HepG2 (cell line): ENCODE results near the gene SH3D19. TPM values are rescaled to one million over a fixed set of nuclear protein-coding genes. Genes with fewer than 3 reads are reported as not detected.
A peak's percentile ranks its signal among the peaks of the same experiment; 100 is the strongest.

ENCODE experiments used
- DR1 ChIP-seq: sonication (generic); formaldehyde crosslinking; IDR thresholded peaks from 2 replicates; pipeline ENCODE4 v1.8.0; 2021; ENCODE audit warnings: mild to moderate bottlenecking, missing genetic modification reagents, inconsistent platforms
- FOXJ3 ChIP-seq: sonication (generic); formaldehyde crosslinking; IDR thresholded peaks from 2 replicates; pipeline ENCODE4 v1.4.0; 2020; ENCODE audit warnings: missing genetic modification reagents, mild to moderate bottlenecking, borderline replicate concordance
- HNRNPH1 ChIP-seq: fragments of 200-400 bp; formaldehyde crosslinking; optimal IDR thresholded peaks from 2 replicates; pipeline ENCODE3; 2017; ENCODE audit warnings: mild to moderate bottlenecking, low read depth, low read length
- KAT8 ChIP-seq: IDR thresholded peaks from 2 replicates; pipeline ENCODE4 v1.6.1; 2016; ENCODE audit warnings: missing genetic modification reagents, missing compliant biosample characterization
- NR2F1 ChIP-seq, 2 experiments: fragments of 450-650 bp in 1 of 2; formaldehyde crosslinking in 1 of 2; IDR thresholded peaks; 2 replicates each; pipeline versions ENCODE4 v1.5.0 to v1.6.1; 2016 to 2020; ENCODE audit warnings: mild to moderate bottlenecking in 1 of 2, missing compliant biosample characterization in 1 of 2, missing genetic modification reagents in 1 of 2, moderate library complexity in 1 of 2
- SMYD3 ChIP-seq: sonication (generic); formaldehyde crosslinking; IDR thresholded peaks from 2 replicates; pipeline ENCODE4 v1.8.1; 2023; ENCODE audit warnings: mild to moderate bottlenecking, missing genetic modification reagents
- ZNF33A ChIP-seq: sonication (generic); formaldehyde crosslinking; IDR thresholded peaks from 2 replicates; pipeline ENCODE4 v1.5.1; 2020; ENCODE audit warnings: missing genetic modification reagents, mild to moderate bottlenecking, moderate library complexity, borderline replicate concordance
- ZNF724P ChIP-seq: sonication (generic); formaldehyde crosslinking; IDR thresholded peaks from 2 replicates; pipeline ENCODE4 v1.8.0; 2022; ENCODE audit warnings: missing genetic modification reagents, borderline replicate concordance
- polyA plus RNA-seq, 8 experiments: library from polyadenylated mRNA; depleted of rRNA in 3 of 8; stranded (reverse) in 7 of 8; unstranded in 1 of 8; fragments of >200 nt; fragmentation: Illumina TruSeq in 4 of 8; extraction: Trizol in 4 of 8; gene quantifications; 2 replicates each; pipeline versions ENCODE4 v1.2.1 to v1.2.3, GENCODE V29; 2011 to 2016; ENCODE audit warnings: low read depth in 4 of 8, missing spikeins in 1 of 8, mixed read lengths in 1 of 8; ENCODE audit not compliant: insufficient read depth in 1 of 8
- total RNA-seq, 5 experiments: library from RNA; depleted of rRNA; stranded (reverse); fragments of >200 nt; fragmentation: Illumina TruSeq; extraction: Trizol; gene quantifications; 2 replicates each; pipeline ENCODE4 v1.2.3, GENCODE V29; 2016; ENCODE audit warnings: low read depth in 1 of 5
- TF ChIP-seq, protein P1 (sequence below), 2 experiments: sonication (generic) in 1 of 2; formaldehyde crosslinking in 1 of 2; IDR thresholded peaks; 2 replicates each; pipeline versions ENCODE4 v1.5.1 to v1.6.1; 2011 to 2020; ENCODE audit warnings: borderline replicate concordance in 1 of 2, low read depth in 1 of 2, low read length in 1 of 2, mild to moderate bottlenecking in 1 of 2, missing genetic modification reagents in 1 of 2, moderate library complexity in 1 of 2
- TF ChIP-seq, protein P2 (sequence below): sonication (generic); formaldehyde crosslinking; IDR thresholded peaks from 2 replicates; pipeline ENCODE4 v1.8.0; 2022; ENCODE audit warnings: mild to moderate bottlenecking, missing genetic modification reagents, borderline replicate concordance
- TF ChIP-seq, protein P3 (sequence below): sonication (generic); formaldehyde crosslinking; IDR thresholded peaks from 2 replicates; pipeline ENCODE4 v1.4.0; 2020; ENCODE audit warnings: mild to moderate bottlenecking, low read depth, missing genetic modification reagents
- TF ChIP-seq, protein P4 (sequence below): sonication (generic); formaldehyde crosslinking; IDR thresholded peaks from 2 replicates; pipeline ENCODE4 v1.4.0; 2020; ENCODE audit warnings: missing genetic modification reagents
- TF ChIP-seq, protein P5 (sequence below): sonication (generic); formaldehyde crosslinking; IDR thresholded peaks from 2 replicates; pipeline ENCODE4 v1.9.0; 2022; ENCODE audit warnings: missing genetic modification reagents, mild to moderate bottlenecking, borderline replicate concordance

Gene SH3D19
- total and polyA plus RNA-seq, 2 of the 13 experiments (the other 11 are each of a cell fraction or from before 2014, with no cell fraction given) = 31.2 to 38.0 TPM

DNA sequence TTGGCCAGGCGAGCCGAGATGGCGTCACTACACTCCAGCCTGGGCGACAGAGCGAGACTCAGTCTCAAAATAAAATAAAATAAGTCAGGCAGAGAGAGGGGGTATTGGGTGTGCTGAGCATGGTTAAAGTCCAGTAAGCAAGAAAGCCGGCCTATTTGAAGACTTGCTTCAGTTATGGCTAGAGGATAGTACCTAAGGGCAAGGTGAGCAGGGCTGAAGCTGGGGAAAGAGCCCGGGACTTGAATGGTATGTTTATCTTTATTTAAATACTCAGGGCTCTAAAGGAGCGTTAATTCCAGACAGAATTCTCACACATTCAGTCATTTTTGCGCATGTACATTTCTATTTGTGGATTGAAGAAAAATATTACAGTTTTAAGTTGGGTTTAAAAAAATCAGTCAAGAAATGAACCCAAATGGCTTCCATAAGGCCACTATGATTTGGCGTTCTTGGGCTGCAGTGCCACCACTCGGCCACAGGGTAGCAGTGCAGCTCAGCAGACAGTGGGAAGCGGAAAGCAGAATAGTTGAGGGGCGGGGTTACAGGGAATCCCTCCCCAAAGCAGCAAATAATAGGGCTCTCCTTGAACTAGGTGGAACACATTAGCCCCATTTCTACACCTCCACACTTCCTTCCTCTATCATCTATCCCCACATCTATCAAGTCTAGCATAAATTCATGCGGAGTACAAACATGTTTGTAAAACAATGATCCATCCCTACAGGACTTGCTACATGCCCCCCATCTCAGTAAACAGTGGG, 37.2 kb upstream of the SH3D19 start (continued):
- TF ChIP-seq, protein P1, sequence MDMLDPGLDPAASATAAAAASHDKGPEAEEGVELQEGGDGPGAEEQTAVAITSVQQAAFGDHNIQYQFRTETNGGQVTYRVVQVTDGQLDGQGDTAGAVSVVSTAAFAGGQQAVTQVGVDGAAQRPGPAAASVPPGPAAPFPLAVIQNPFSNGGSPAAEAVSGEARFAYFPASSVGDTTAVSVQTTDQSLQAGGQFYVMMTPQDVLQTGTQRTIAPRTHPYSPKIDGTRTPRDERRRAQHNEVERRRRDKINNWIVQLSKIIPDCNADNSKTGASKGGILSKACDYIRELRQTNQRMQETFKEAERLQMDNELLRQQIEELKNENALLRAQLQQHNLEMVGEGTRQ (IDR thresholded peaks at IDR 0.05; ENCODE audit: low read depth, low read length) = no peak
- TF ChIP-seq, protein P1 (CRISPR knock-in tag; IDR thresholded peaks at IDR 0.05; ENCODE audit: borderline replicate concordance) = no peak
- TF ChIP-seq DR1 = no peak
- no peak for TF ChIP-seq ZNF724P
- no peak for TF ChIP-seq ZNF33A (CRISPR knock-in tag)
- no peak for TF ChIP-seq HNRNPH1
- TF ChIP-seq, protein P2, sequence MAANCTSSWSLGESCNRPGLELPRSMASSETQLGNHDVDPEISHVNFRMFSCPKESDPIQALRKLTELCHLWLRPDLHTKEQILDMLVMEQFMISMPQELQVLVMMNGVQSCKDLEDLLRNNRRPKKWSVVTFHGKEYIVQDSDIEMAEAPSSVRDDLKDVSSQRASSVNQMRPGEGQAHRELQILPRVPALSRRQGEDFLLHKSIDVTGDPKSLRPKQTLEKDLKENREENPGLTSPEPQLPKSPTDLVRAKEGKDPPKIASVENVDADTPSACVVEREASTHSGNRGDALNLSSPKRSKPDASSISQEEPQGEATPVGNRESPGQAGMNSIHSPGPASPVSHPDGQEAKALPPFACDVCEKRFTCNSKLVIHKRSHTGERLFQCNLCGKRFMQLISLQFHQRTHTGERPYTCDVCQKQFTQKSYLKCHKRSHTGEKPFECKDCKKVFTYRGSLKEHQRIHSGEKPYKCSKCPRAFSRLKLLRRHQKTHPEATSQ (CRISPR knock-in tag) = peak; percentile 68; the same call in 1 of the 2 replicates
- TF ChIP-seq, protein P3, sequence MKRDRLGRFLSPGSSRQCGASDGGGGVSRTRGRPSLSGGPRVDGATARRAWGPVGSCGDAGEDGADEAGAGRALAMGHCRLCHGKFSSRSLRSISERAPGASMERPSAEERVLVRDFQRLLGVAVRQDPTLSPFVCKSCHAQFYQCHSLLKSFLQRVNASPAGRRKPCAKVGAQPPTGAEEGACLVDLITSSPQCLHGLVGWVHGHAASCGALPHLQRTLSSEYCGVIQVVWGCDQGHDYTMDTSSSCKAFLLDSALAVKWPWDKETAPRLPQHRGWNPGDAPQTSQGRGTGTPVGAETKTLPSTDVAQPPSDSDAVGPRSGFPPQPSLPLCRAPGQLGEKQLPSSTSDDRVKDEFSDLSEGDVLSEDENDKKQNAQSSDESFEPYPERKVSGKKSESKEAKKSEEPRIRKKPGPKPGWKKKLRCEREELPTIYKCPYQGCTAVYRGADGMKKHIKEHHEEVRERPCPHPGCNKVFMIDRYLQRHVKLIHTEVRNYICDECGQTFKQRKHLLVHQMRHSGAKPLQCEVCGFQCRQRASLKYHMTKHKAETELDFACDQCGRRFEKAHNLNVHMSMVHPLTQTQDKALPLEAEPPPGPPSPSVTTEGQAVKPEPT (CRISPR knock-in tag) = no peak
- TF ChIP-seq FOXJ3 = no peak
- TF ChIP-seq KAT8 (CRISPR knock-in tag) = peak; percentile 47; the same call in 1 of the 2 replicates
- TF ChIP-seq SMYD3 (CRISPR knock-in tag) = no peak
- TF ChIP-seq, protein P4, sequence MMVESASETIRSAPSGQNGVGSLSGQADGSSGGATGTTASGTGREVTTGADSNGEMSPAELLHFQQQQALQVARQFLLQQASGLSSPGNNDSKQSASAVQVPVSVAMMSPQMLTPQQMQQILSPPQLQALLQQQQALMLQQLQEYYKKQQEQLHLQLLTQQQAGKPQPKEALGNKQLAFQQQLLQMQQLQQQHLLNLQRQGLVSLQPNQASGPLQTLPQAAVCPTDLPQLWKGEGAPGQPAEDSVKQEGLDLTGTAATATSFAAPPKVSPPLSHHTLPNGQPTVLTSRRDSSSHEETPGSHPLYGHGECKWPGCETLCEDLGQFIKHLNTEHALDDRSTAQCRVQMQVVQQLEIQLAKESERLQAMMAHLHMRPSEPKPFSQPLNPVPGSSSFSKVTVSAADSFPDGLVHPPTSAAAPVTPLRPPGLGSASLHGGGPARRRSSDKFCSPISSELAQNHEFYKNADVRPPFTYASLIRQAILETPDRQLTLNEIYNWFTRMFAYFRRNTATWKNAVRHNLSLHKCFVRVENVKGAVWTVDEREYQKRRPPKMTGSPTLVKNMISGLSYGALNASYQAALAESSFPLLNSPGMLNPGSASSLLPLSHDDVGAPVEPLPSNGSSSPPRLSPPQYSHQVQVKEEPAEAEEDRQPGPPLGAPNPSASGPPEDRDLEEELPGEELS (CRISPR knock-in tag) = no peak
- TF ChIP-seq, protein P5, sequence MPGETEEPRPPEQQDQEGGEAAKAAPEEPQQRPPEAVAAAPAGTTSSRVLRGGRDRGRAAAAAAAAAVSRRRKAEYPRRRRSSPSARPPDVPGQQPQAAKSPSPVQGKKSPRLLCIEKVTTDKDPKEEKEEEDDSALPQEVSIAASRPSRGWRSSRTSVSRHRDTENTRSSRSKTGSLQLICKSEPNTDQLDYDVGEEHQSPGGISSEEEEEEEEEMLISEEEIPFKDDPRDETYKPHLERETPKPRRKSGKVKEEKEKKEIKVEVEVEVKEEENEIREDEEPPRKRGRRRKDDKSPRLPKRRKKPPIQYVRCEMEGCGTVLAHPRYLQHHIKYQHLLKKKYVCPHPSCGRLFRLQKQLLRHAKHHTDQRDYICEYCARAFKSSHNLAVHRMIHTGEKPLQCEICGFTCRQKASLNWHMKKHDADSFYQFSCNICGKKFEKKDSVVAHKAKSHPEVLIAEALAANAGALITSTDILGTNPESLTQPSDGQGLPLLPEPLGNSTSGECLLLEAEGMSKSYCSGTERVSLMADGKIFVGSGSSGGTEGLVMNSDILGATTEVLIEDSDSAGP (CRISPR knock-in tag) = no peak
- TF ChIP-seq NR2F1 (CRISPR knock-in tag; IDR thresholded peaks at IDR 0.05) = no peak
